CD8-positive, alpha-beta memory T cell (primary cell): ENCODE data around the gene RASIP1. TPM values are rescaled to one million over a fixed set of nuclear protein-coding genes. Genes with fewer than 3 reads are reported as not detected.

Experiments used
- CTCF ChIA-PET: fragments of 350-600 bp; sonication (Branson Sonifier 250); formaldehyde crosslinking; loops from one replicate; lab custom pipeline; 2021; ENCODE audit warnings: antibody characterized with exemption; lab: Charles Lee
- POLR2A ChIA-PET: fragments of 350-600 bp; sonication (Branson Sonifier 250); formaldehyde crosslinking; loops from one replicate; lab custom pipeline; 2021; ENCODE audit warnings: antibody characterized with exemption; lab: Charles Lee
- DNase-seq, 5 donors: peaks; one replicate each; pipeline versions ENCODE4 v3.0.0 to v3.0.0-alpha.2; 2020 to 2022; ENCODE audit warnings: mixed read lengths in 1 of 5
- H3K27ac ChIP-seq: one replicate; pipeline ENCODE4 v1.7.0; 2013; ENCODE audit warnings: low read depth, mild to moderate bottlenecking, low read length, moderate library complexity
- H3K27me3 ChIP-seq: 2 replicates; pipeline ENCODE4 v1.7.0; 2013; ENCODE audit warnings: low read length, mild to moderate bottlenecking; ENCODE audit not compliant: insufficient read depth, poor library complexity, severe bottlenecking
- H3K36me3 ChIP-seq: 2 replicates; pipeline ENCODE4 v1.7.0; 2013; ENCODE audit warnings: mild to moderate bottlenecking, low read length, moderate library complexity; ENCODE audit not compliant: insufficient read depth
- H3K4me1 ChIP-seq: 2 replicates; pipeline ENCODE4 v1.7.0; 2013; ENCODE audit warnings: mild to moderate bottlenecking, low read length, moderate library complexity; ENCODE audit not compliant: insufficient read depth
- H3K4me3 ChIP-seq: 2 replicates; pipeline ENCODE4 v1.7.0; 2013; ENCODE audit warnings: mild to moderate bottlenecking, low read length
- H3K9me3 ChIP-seq: 2 replicates; pipeline ENCODE4 v1.7.0; 2013; ENCODE audit warnings: mild to moderate bottlenecking, low read length
- H3K27ac Mint-ChIP-seq, 8 donors: one replicate each; pipeline ENCODE4 v1.8.0; 2020 to 2021; ENCODE audit warnings: mixed read lengths in 8 of 8, mild to moderate bottlenecking in 6 of 8, inconsistent platforms in 3 of 8, moderate library complexity in 3 of 8
- H3K27me3 Mint-ChIP-seq, 2 donors: one replicate each; pipeline ENCODE4 v1.8.0; 2020 to 2021; ENCODE audit warnings: mixed read lengths in 2 of 2, mild to moderate bottlenecking in 1 of 2, moderate library complexity in 1 of 2
- H3K36me3 Mint-ChIP-seq, 3 donors: one replicate each; pipeline ENCODE4 v1.8.0; 2020 to 2021; ENCODE audit warnings: mixed read lengths in 3 of 3, inconsistent platforms in 1 of 3, mild to moderate bottlenecking in 1 of 3
- H3K4me1 Mint-ChIP-seq, 3 donors: one replicate each; pipeline ENCODE4 v1.8.0; 2020 to 2021; ENCODE audit warnings: mixed read lengths in 3 of 3, inconsistent platforms in 1 of 3, mild to moderate bottlenecking in 1 of 3
- H3K4me3 Mint-ChIP-seq, 7 donors: one replicate each; pipeline ENCODE4 v1.8.0; 2020 to 2021; ENCODE audit warnings: mixed read lengths in 7 of 7, mild to moderate bottlenecking in 6 of 7, moderate library complexity in 4 of 7, inconsistent platforms in 2 of 7
- H3K9me3 Mint-ChIP-seq, 5 donors: one replicate each; pipeline ENCODE4 v1.8.0; 2020 to 2022; ENCODE audit warnings: mixed read lengths in 5 of 5, mild to moderate bottlenecking in 3 of 5, moderate library complexity in 2 of 5, inconsistent platforms in 1 of 5
- polyA plus RNA-seq: library from polyadenylated mRNA; unstranded; fragments of 300-500 nt; fragmentation: Illumina TruSeq; gene quantifications from one replicate; pipeline ENCODE4 v1.2.3, GENCODE V29; 2021
- total RNA-seq, 2 experiments: library from RNA; stranded (reverse); gene quantifications; one replicate each; pipeline ENCODE4 v1.2.3, GENCODE V29; 2021

RASIP1 gene
- total and polyA plus RNA-seq, 3 experiments from 2014 or later = 0.09 to 0.22 (median 0.20) TPM

GRCh38 chr19:48671446-48671995 is 68.9 kb downstream of the RASIP1 start:
- Histone ChIP-seq H3K27ac (no peak overlapping the region), H3K27me3 (no peaks in the 10 kb centered on the region), H3K4me1 (peaks cover 9% of the 10 kb centered on the region), H3K36me3 (no peaks in the 10 kb centered on the region), H3K4me3 (no peak overlapping the region), H3K9me3 (no peaks in the 10 kb centered on the region)
- H3K4me1 Mint-ChIP-seq = peaks cover 5 to 8% (median 7%) of the 10 kb centered on the region in 3 donors
- CTCF ChIA-PET = no interaction called here
- no peak for DNase-seq
- peaks cover 0 to 2% (median 0%) of the 10 kb centered on the region in 5 donors for H3K9me3 Mint-ChIP-seq
- H3K27ac Mint-ChIP-seq = peak overlapping the region in 1 of 8 donors; percentile 29
- no peak overlapping the region for H3K4me3 Mint-ChIP-seq
- peaks cover 0 to 1% of the 10 kb centered on the region in 2 donors for H3K27me3 Mint-ChIP-seq
- POLR2A ChIA-PET = interaction anchor here (0.6 kb wide), 1 partner anchor 302 kb away, joined by 4 read pairs; no protein-coding TSS in a partner anchor
- peaks cover 0 to 1% (median 0%) of the 10 kb centered on the region in 3 donors for H3K36me3 Mint-ChIP-seq

GRCh38 chr19:48670699-48671445 is 69.5 kb downstream of the RASIP1 start:
- Mint-ChIP-seq H3K27ac (peak overlapping the region in 1 of 8 donors; percentile 29), H3K9me3 (peaks cover 0 to 2% (median 0%) of the 10 kb centered on the region in 5 donors), H3K4me3 (no peak overlapping the region), H3K36me3 (peaks cover 0 to 1% (median 0%) of the 10 kb centered on the region in 3 donors), H3K27me3 (peaks cover 0 to 1% of the 10 kb centered on the region in 2 donors), H3K4me1 (peaks cover 5 to 8% (median 7%) of the 10 kb centered on the region in 3 donors)
- peaks cover 9% of the 10 kb centered on the region for H3K4me1 ChIP-seq
- H3K27ac ChIP-seq = no peak overlapping the region
- no peak for DNase-seq
- CTCF ChIA-PET = no interaction called here
- no peaks in the 10 kb centered on the region for H3K36me3 ChIP-seq
- no peaks in the 10 kb centered on the region for H3K9me3 ChIP-seq
- no peaks in the 10 kb centered on the region for H3K27me3 ChIP-seq
- POLR2A ChIA-PET = interaction anchor here (0.6 kb wide), 2 partner anchors 56 to 302 kb away, joined by 3 to 4 read pairs; no protein-coding TSS in a partner anchor
- no peak overlapping the region for H3K4me3 ChIP-seq

Other genes starting within 250 kb of the RASIP1 start
- 1 to 10 TPM; 4.6 to 4.7 TPM for gene LMTK3, start 228.8 kb downstream of the RASIP1 start, total RNA-seq
- gene LMTK3, start 228.8 kb downstream of the RASIP1 start, polyA plus RNA-seq = not detected
- gene SULT2B1, start 188.4 kb downstream of the RASIP1 start, total RNA-seq = not detected
- not detected for gene SULT2B1, start 188.4 kb downstream of the RASIP1 start, polyA plus RNA-seq
- gene SPACA4, start 133.9 kb downstream of the RASIP1 start, total RNA-seq = not detected
- not detected for gene SPACA4, start 133.9 kb downstream of the RASIP1 start, polyA plus RNA-seq
- gene FAM83E, start 125.5 kb downstream of the RASIP1 start, total RNA-seq = 1 to 10 TPM; 3.7 to 5.4 TPM
- gene FAM83E, start 125.5 kb downstream of the RASIP1 start, polyA plus RNA-seq = not detected
- 1,000 to 10,000 TPM; 1,778 to 1,810 TPM for gene RPL18, start 121.4 kb downstream of the RASIP1 start, total RNA-seq
- gene RPL18, start 121.4 kb downstream of the RASIP1 start, polyA plus RNA-seq = 1,821 TPM
- gene SPHK2, start 121.1 kb downstream of the RASIP1 start, total RNA-seq = 10 to 100 TPM; 37.5 to 38.5 TPM
- gene SPHK2, start 121.1 kb downstream of the RASIP1 start, polyA plus RNA-seq = 10.2 TPM
- 10 to 100 TPM; 10.9 to 12.1 TPM for gene DBP, start 103.2 kb downstream of the RASIP1 start, total RNA-seq
- 84.1 TPM for gene DBP, start 103.2 kb downstream of the RASIP1 start, polyA plus RNA-seq
- 10 to 100 TPM; 12.7 to 13.0 TPM for gene CA11, start 94.4 kb downstream of the RASIP1 start, total RNA-seq
- gene CA11, start 94.4 kb downstream of the RASIP1 start, polyA plus RNA-seq = 8.3 TPM
- gene NTN5, start 67.6 kb downstream of the RASIP1 start, total RNA-seq = under 1 TPM; 0.11 to 0.33 TPM
- not detected for gene NTN5, start 67.6 kb downstream of the RASIP1 start, polyA plus RNA-seq
- gene FUT2, start 44.6 kb downstream of the RASIP1 start, total RNA-seq = not detected
- 0.33 TPM for gene FUT2, start 44.6 kb downstream of the RASIP1 start, polyA plus RNA-seq
- gene MAMSTR, start 20.9 kb downstream of the RASIP1 start, total RNA-seq = under 1 TPM; 0.68 to 0.69 TPM
- 0.40 TPM for gene MAMSTR, start 20.9 kb downstream of the RASIP1 start, polyA plus RNA-seq
- gene IZUMO1, start 6.3 kb upstream of the RASIP1 start, total RNA-seq = not detected
- gene IZUMO1, start 6.3 kb upstream of the RASIP1 start, polyA plus RNA-seq = not detected
- gene FUT1, start 12.0 kb upstream of the RASIP1 start, total RNA-seq = under 1 TPM; 0.09 TPM
- gene FUT1, start 12.0 kb upstream of the RASIP1 start, polyA plus RNA-seq = not detected
- not detected for gene FGF21, start 14.9 kb upstream of the RASIP1 start, total RNA-seq
- gene FGF21, start 14.9 kb upstream of the RASIP1 start, polyA plus RNA-seq = not detected
- gene BCAT2, start 70.4 kb upstream of the RASIP1 start, total RNA-seq = 10 to 100 TPM; 61.9 to 62.6 TPM
- 31.8 TPM for gene BCAT2, start 70.4 kb upstream of the RASIP1 start, polyA plus RNA-seq
- gene HSD17B14, start 95.9 kb upstream of the RASIP1 start, total RNA-seq = under 1 TPM; 0.18 to 0.37 TPM
- 1.1 TPM for gene HSD17B14, start 95.9 kb upstream of the RASIP1 start, polyA plus RNA-seq
- gene PLEKHA4, start 128.0 kb upstream of the RASIP1 start, total RNA-seq = 1 to 10 TPM; 2.5 to 4.1 TPM
- 2.7 TPM for gene PLEKHA4, start 128.0 kb upstream of the RASIP1 start, polyA plus RNA-seq
- 10 to 100 TPM; 67.1 to 69.3 TPM for gene PPP1R15A, start 131.8 kb upstream of the RASIP1 start, total RNA-seq
- gene PPP1R15A, start 131.8 kb upstream of the RASIP1 start, polyA plus RNA-seq = 159 TPM
- gene TULP2, start 158.1 kb upstream of the RASIP1 start, total RNA-seq = not detected
- gene TULP2, start 158.1 kb upstream of the RASIP1 start, polyA plus RNA-seq = not detected
- gene NUCB1, start 159.7 kb upstream of the RASIP1 start, total RNA-seq = 10 to 100 TPM; 86.8 to 93.3 TPM
- 147 TPM for gene NUCB1, start 159.7 kb upstream of the RASIP1 start, polyA plus RNA-seq
- under 1 TPM; 0.42 to 0.53 TPM for gene DHDH, start 193.1 kb upstream of the RASIP1 start, total RNA-seq
- 0.31 TPM for gene DHDH, start 193.1 kb upstream of the RASIP1 start, polyA plus RNA-seq
- 100 to 1,000 TPM; 315 to 331 TPM for gene BAX, start 214.3 kb upstream of the RASIP1 start, total RNA-seq
- gene BAX, start 214.3 kb upstream of the RASIP1 start, polyA plus RNA-seq = 79.5 TPM
- 1,000 to 10,000 TPM; 1,478 to 1,489 TPM for gene FTL, start 224.7 kb upstream of the RASIP1 start, total RNA-seq
- gene FTL, start 224.7 kb upstream of the RASIP1 start, polyA plus RNA-seq = 4,521 TPM